ENCODE results near the gene WNT5A. TPM values are rescaled to one million over a fixed set of nuclear protein-coding genes. Genes with fewer than 3 reads are reported as not detected.

The WNT5A gene
- total and polyA plus RNA-seq, 2 of the 4 experiments (the other 2 are of a cell fraction) = 224 to 231 TPM

- Histone ChIP-seq H3K9ac (ENCODE audit: low read depth, low read length) (no peak overlapping the region), H3K4me1 (ENCODE audit: control insufficient read depth, insufficient read depth, low read length) (peaks cover 16% of the 10 kb centered on the region), H3K4me3 (ENCODE audit: insufficient read depth, low read depth, low read length) (no peak overlapping the region), H2BK15ac (ENCODE audit: low read depth, low read length) (no peak overlapping the region), H4K5ac (ENCODE audit: low read depth, low read length) (peak overlapping the region; percentile 12; the same call in 1 of the 2 replicates), H3K9me3 (ENCODE audit: control insufficient read depth, insufficient read depth, low read length) (no peaks in the 10 kb centered on the region), H2AK9ac (replicated peaks; ENCODE audit: low read depth, low read length, poor library complexity) (no peak overlapping the region), H3K27ac (ENCODE audit: insufficient read depth, low read length) (peak overlapping the region; percentile 57; the same call in 1 of the 2 replicates), H3K4ac (ENCODE audit: low read depth, low read length) (no peak overlapping the region), H3K79me1 (ENCODE audit: low read depth in 1 of 2, low read length in 2 of 2) (peaks cover 19 to 46% of the 10 kb centered on the region in 2 experiments), H3K56ac (ENCODE audit: extremely low read depth, insufficient read depth, low read length) (peak overlapping the region; percentile 14; the same call in 1 of the 2 replicates), H2AK5ac (ENCODE audit: low read depth, low read length) (no peak overlapping the region), H2BK120ac (ENCODE audit: low read depth, low read length) (peak overlapping the region; percentile 58), H2BK20ac (ENCODE audit: low read depth, low read length) (peak overlapping the region; percentile 61), H3K14ac (replicated peaks; ENCODE audit: low read depth, low read length) (peak overlapping the region; percentile 43; the same call in 1 of the 2 replicates), H2AFZ (replicated peaks; ENCODE audit: low read length, poor library complexity) (no peak overlapping the region), H4K20me1 (ENCODE audit: insufficient read depth, low read length) (peaks cover 20% of the 10 kb centered on the region), H4K91ac (ENCODE audit: insufficient read depth, low read depth, low read length) (peak overlapping the region; percentile 52; the same call in 1 of the 2 replicates), H3K23ac (ENCODE audit: low read depth, low read length) (peak overlapping the region; percentile 21; the same call in 1 of the 2 replicates), H3K36me3 (ENCODE audit: control insufficient read depth, insufficient read depth, low read length) (peaks cover 29% of the 10 kb centered on the region), H3K18ac (ENCODE audit: low read depth, low read length) (peak overlapping the region; percentile 76; the same call in 1 of the 2 replicates), H3K27me3 (ENCODE audit: control insufficient read depth, insufficient read depth, low read length) (no peaks in the 10 kb centered on the region), H4K8ac (ENCODE audit: low read depth in 2 of 2, low read length in 2 of 2) (peak overlapping the region; percentile 47 to 61), H3K4me2 (ENCODE audit: low read depth, low read length) (peak overlapping the region; percentile 19; the same call in 1 of the 2 replicates), H3K9me1 (ENCODE audit: insufficient read depth, low read length) (peaks cover 18% of the 10 kb centered on the region), H2BK5ac (ENCODE audit: low read depth, low read length, poor library complexity, severe bottlenecking) (peak overlapping the region; percentile 79)
- ChIA-PET POLR2A (ENCODE audit: unreplicated experiment) (interaction anchor here (0.6 to 1.3 kb wide), 2 partner anchors 298 to 300 kb away, joined by 3 to 4 read pairs; no protein-coding TSS in a partner anchor), CTCF (interaction anchor here (0.6 to 1.4 kb wide), 2 partner anchors 502 to 606 kb away, joined by 3 to 4 read pairs; no protein-coding TSS in a partner anchor)
- in situ Hi-C loops (cut with MboI; ENCODE audit: low sequenced_read_pairs) (loop anchor here (10.0 kb wide), 1 partner anchor 132 kb away; no protein-coding TSS in a partner anchor), dilution Hi-C loops (cut with HindIII; ENCODE audit: low sequenced_read_pairs, unreplicated experiment) (no loop called here), intact Hi-C loops (cut with micrococcal nuclease) (loop anchor here (5.0 kb wide), 1 partner anchor 135 kb away; no protein-coding TSS in a partner anchor)
- no TSS peak for BruUV-seq (replicated peaks)
- DNase-seq (peak; percentile 76), ATAC-seq (ENCODE audit: low read depth) (peak; percentile 7; the same call in 1 of the 2 replicates)
- TF ChIP-seq USF2 (IDR thresholded peaks at IDR 0.05; ENCODE audit: low read depth, low read length) = no peak
- TF ChIP-seq POLR2A (IDR thresholded peaks at IDR 0.05; ENCODE audit: low read depth, low read length) = 0 out of 2 replicates have a peak, but pooled peaks have one; percentile 6
- no peak for TF ChIP-seq CHD1 (IDR thresholded peaks at IDR 0.05; ENCODE audit: low read depth, low read length)
- 0 out of 2 replicates have a peak, but pooled peaks have one; percentile 35 for TF ChIP-seq CEBPB (IDR thresholded peaks at IDR 0.05; ENCODE audit: low read depth, low read length)
- peak; percentile 67; the same call in 1 of the 2 replicates for TF ChIP-seq BHLHE40 (IDR thresholded peaks at IDR 0.05; ENCODE audit: low read depth, low read length)
- TF ChIP-seq NFE2L2 (IDR thresholded peaks at IDR 0.05; ENCODE audit: low read depth, low read length) = no peak
- WGBS, 2 experiments (ENCODE audit: extremely low coverage in 2 of 2, insufficient read length in 1 of 2) = no CpG with 5 or more reads among the region's 2 CpGs
Observed at GRCh38 chr3:55467099-55467498, 20.0 kb downstream of the WNT5A start.

All from IMR-90 (cell line).